Smooth muscle cell (in vitro differentiated cells): ENCODE data around the gene SORBS1. TPM values are rescaled to one million over a fixed set of nuclear protein-coding genes. Genes with fewer than 3 reads are reported as not detected.

Experiments used
- DNase-seq: peaks from one replicate; lab custom pipeline; 2025; ENCODE audit not compliant: unreplicated experiment; lab: John Stamatoyannopoulos, UW
- H2AFZ ChIP-seq: fragments of 200-600 bp; sonication (generic); 2 replicates; pipeline ENCODE4 v1.6.0; 2016; ENCODE audit warnings: antibody characterized with exemption, low read depth, mild to moderate bottlenecking
- H3F3A ChIP-seq: fragments of 200-600 bp; sonication (generic); 2 replicates; pipeline ENCODE4 v1.6.0; 2017; ENCODE audit warnings: antibody characterized with exemption, low read depth
- H3K27ac ChIP-seq: fragments of 200-600 bp; sonication (generic); 2 replicates; pipeline ENCODE4 v1.5.1; 2016; ENCODE audit warnings: low read depth, mild to moderate bottlenecking
- H3K27me3 ChIP-seq: fragments of 200-600 bp; sonication (generic); 2 replicates; pipeline ENCODE4 v1.6.1; 2016; ENCODE audit warnings: low read depth, mild to moderate bottlenecking
- H3K36me3 ChIP-seq: fragments of 200-600 bp; sonication (generic); 2 replicates; pipeline ENCODE4 v1.5.1; 2016; ENCODE audit warnings: low read depth
- H3K4me1 ChIP-seq: fragments of 200-600 bp; sonication (generic); 2 replicates; pipeline ENCODE4 v1.5.1; 2016; ENCODE audit warnings: low read depth
- H3K4me2 ChIP-seq: fragments of 200-600 bp; sonication (generic); 2 replicates; pipeline ENCODE4 v1.6.0; 2016; ENCODE audit warnings: mild to moderate bottlenecking
- H3K4me3 ChIP-seq: fragments of 200-600 bp; sonication (generic); 2 replicates; pipeline ENCODE4 v1.5.1; 2016; ENCODE audit warnings: mild to moderate bottlenecking
- H3K79me2 ChIP-seq: fragments of 200-600 bp; sonication (generic); 2 replicates; pipeline ENCODE4 v1.6.0; 2016; ENCODE audit warnings: low read depth, mild to moderate bottlenecking
- H3K9ac ChIP-seq: fragments of 200-600 bp; sonication (generic); 2 replicates; pipeline ENCODE4 v1.6.0; 2016; ENCODE audit warnings: low read depth
- H3K9me3 ChIP-seq: fragments of 200-600 bp; sonication (generic); replicated peaks from 2 replicates; pipeline ENCODE4 v1.5.1; 2016; ENCODE audit warnings: low read depth
- H4K20me1 ChIP-seq: fragments of 200-600 bp; sonication (generic); 2 replicates; pipeline ENCODE4 v1.6.0; 2016; ENCODE audit warnings: low read depth
- CTCF ChIP-seq: fragments of 200-600 bp; sonication (generic); IDR thresholded peaks from 2 replicates; pipeline ENCODE4 v1.5.1; 2017; ENCODE audit warnings: borderline replicate concordance, mild to moderate bottlenecking, antibody characterized with exemption; ENCODE audit not compliant: insufficient read depth, poor library complexity, severe bottlenecking
- WGBS: methylation state at CpG from one replicate; pipeline ENCODE4 v1.1.7; 2016; ENCODE audit warnings: low lambda C conversion rate; 5-methylcytosine and 5-hydroxymethylcytosine counted together
- polyA plus RNA-seq: library from polyadenylated mRNA; unstranded; fragments of >200 nt; fragmentation: Nextera tagmentation; extraction: Ambion mirVana; gene quantifications from 2 replicates; pipeline ENCODE4 v1.2.1, GENCODE V29; 2016
- total RNA-seq: library from RNA; depleted of rRNA; stranded (reverse); fragments of >200 nt; gene quantifications from 2 replicates; pipeline ENCODE4 v1.2.3, GENCODE V29; 2014

The SORBS1 gene
- total and polyA plus RNA-seq, 2 experiments from 2014 or later = 14.6 to 21.0 TPM

DNA sequence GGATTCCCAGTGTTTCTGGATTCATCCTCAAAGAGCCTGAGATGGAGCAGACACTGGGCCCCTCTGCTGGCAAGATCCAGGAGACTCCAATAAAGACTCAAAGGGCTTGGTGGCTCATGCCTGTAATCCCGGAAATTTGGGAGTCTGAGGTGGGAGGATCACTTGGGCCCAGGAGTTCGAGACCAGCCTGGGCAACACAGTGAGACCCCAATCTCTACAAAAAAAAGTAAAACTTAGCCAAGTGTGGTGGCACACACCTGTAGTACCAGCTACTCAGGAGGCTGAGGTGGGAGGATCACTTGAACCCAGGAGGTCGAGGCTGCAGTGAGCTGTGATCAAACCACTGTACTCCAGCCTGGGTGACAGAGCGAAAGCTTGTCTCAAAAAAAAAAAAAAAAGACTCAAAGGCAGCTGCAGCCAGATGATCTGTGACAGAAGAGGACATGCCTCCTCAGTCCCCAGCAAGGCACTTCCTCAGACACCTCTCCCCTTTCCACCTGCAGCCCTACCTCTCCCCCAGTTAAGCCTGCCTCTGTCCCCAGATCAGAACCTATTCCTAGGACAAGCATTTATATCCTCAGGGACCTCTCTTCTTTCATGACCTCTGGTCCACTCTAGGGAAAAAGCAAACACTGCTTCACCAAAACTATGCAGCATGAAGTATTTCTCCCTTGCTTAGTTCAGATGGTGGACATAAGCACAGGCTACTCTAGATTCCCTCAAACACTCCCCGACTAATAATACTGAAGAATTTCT lies 298.2 kb downstream of the SORBS1 start:
- peaks cover 15% of the 10 kb centered on the region for H3K79me2 ChIP-seq
- H3K27ac ChIP-seq = peak overlapping the region; percentile 100
- WGBS = 79% methylated on average over 5 of the region's 5 CpGs

GRCh38 chr10:95261926-95262325 lies 299.2 kb downstream of the SORBS1 start:
- Histone ChIP-seq H3K9ac (peak overlapping the region; percentile 90), H3K27me3 (no peaks in the 10 kb centered on the region), H4K20me1 (no peaks in the 10 kb centered on the region), H3K4me1 (peaks cover 32% of the 10 kb centered on the region), H3K4me3 (no peak overlapping the region), H3F3A (peaks cover 14% of the 10 kb centered on the region), H3K36me3 (peaks cover 13% of the 10 kb centered on the region), H3K27ac (peak overlapping the region; percentile 100), H3K4me2 (peak overlapping the region; percentile 69), H3K79me2 (peaks cover 25% of the 10 kb centered on the region), H2AFZ (no peak overlapping the region), H3K9me3 (no peaks in the 10 kb centered on the region)
- 89% methylated on average over 3 of the region's 3 CpGs for WGBS
- DNase-seq = no peak
- TF ChIP-seq CTCF = no peak

More for the DNA sequence above, 298.2 kb downstream of the SORBS1 start:
- peaks cover 42% of the 10 kb centered on the region for H3K4me1 ChIP-seq
- H3K4me3 ChIP-seq = no peak overlapping the region
- H3K4me2 ChIP-seq = no peak overlapping the region
- no peak for TF ChIP-seq CTCF
- H4K20me1 ChIP-seq = no peaks in the 10 kb centered on the region
- no peak overlapping the region for H2AFZ ChIP-seq
- H3K9me3 ChIP-seq = no peaks in the 10 kb centered on the region
- peaks cover 6% of the 10 kb centered on the region for H3K36me3 ChIP-seq
- H3K27me3 ChIP-seq = no peaks in the 10 kb centered on the region
- no peak for DNase-seq
- peak overlapping the region; percentile 32 for H3K9ac ChIP-seq
- H3F3A ChIP-seq = peaks cover 22% of the 10 kb centered on the region

Other genes starting within 250 kb of the SORBS1 start
- 110 and 124 TPM in 2 replicates for gene ALDH18A1, start 95.3 kb upstream of the SORBS1 start, total RNA-seq
- gene ALDH18A1, start 95.3 kb upstream of the SORBS1 start, polyA plus RNA-seq = 82.5 and 98.2 TPM in 2 replicates
- 52.0 and 57.2 TPM in 2 replicates for gene TCTN3, start 132.6 kb upstream of the SORBS1 start, total RNA-seq
- 57.6 and 62.8 TPM in 2 replicates for gene TCTN3, start 132.6 kb upstream of the SORBS1 start, polyA plus RNA-seq
- gene ENTPD1, start 194.8 kb upstream of the SORBS1 start, total RNA-seq = 4.6 and 5.0 TPM in 2 replicates
- 1.0 and 2.7 TPM in 2 replicates for gene ENTPD1, start 194.8 kb upstream of the SORBS1 start, polyA plus RNA-seq